Fibroblast of mammary gland (primary cell): ENCODE results near the gene ABCA13.

Source experiments
- DNase-seq: peaks from one replicate; pipeline ENCODE4 v3.0.0-alpha.2; 2010; ENCODE audit warnings: low read depth
- H3K4me3 ChIP-seq: 2 replicates; pipeline ENCODE4 v1.5.1; 2011; ENCODE audit warnings: low read depth, mild to moderate bottlenecking, low read length, moderate library complexity; ENCODE audit not compliant: control insufficient read depth
- CTCF ChIP-seq: conservative IDR thresholded peaks from 2 replicates; pipeline ENCODE4 v1.5.1; 2011; ENCODE audit warnings: low read depth, low read length, inconsistent platforms; ENCODE audit not compliant: control insufficient read depth, insufficient read depth

The ABCA13 gene

GRCh38 chr7:48481235-48481634, 310.0 kb downstream of the ABCA13 start:
- TF ChIP-seq CTCF = no peak
- H3K4me3 ChIP-seq = no peak overlapping the region
- DNase-seq = no peak

- DNase-seq = no peak
- TF ChIP-seq CTCF = no peak
- no peak overlapping the region for H3K4me3 ChIP-seq
These were observed 326.3 kb downstream of the ABCA13 start for GRCh38 chr7:48497521-48497920.

GRCh38 chr7:48502021-48502420, 330.8 kb downstream of the ABCA13 start:
- DNase-seq = no peak
- TF ChIP-seq CTCF = no peak
- no peak overlapping the region for H3K4me3 ChIP-seq

GRCh38 chr7:48505051-48505450, 333.8 kb downstream of the ABCA13 start:
- no peak for TF ChIP-seq CTCF

GRCh38 chr7:48505466-48505865, 334.2 kb downstream of the ABCA13 start:
- TF ChIP-seq CTCF = no peak
- DNase-seq = no peak
- H3K4me3 ChIP-seq = no peak overlapping the region

More at GRCh38 chr7:48505051-48505450, 333.8 kb downstream of the ABCA13 start:
- H3K4me3 ChIP-seq = no peak overlapping the region
- no peak for DNase-seq

GRCh38 chr7:48506569-48506968, 335.3 kb downstream of the ABCA13 start:
- DNase-seq = no peak
- H3K4me3 ChIP-seq = no peak overlapping the region
- no peak for TF ChIP-seq CTCF

- no peak for TF ChIP-seq CTCF
- H3K4me3 ChIP-seq = no peak overlapping the region
- no peak for DNase-seq
These were observed 339.8 kb downstream of the ABCA13 start for GRCh38 chr7:48511080-48511479.
